Transverse colon (tissue), 4 donors: Measurements from ENCODE around the gene CACTIN.

Source experiments
- CTCF ChIP-seq, 5 experiments: fragments of 200-600 bp in 3 of 5; fragments of 450-650 bp in 2 of 5; sonication (generic) in 3 of 5; IDR thresholded peaks; 1 replicate in 2 of 5; 2 replicates in 3 of 5; pipeline ENCODE4 v1.5.1; 2016 to 2017; ENCODE audit warnings: antibody characterized with exemption in 5 of 5, inconsistent platforms in 3 of 5, mild to moderate bottlenecking in 2 of 5, moderate library complexity in 1 of 5
- EP300 ChIP-seq: sonication (generic); formaldehyde crosslinking; IDR thresholded peaks from one replicate; pipeline ENCODE4 v1.6.1; 2017; ENCODE audit warnings: antibody characterized with exemption, low read depth
- POLR2A ChIP-seq: fragments of 450-650 bp; IDR thresholded peaks from one replicate; pipeline ENCODE4 v1.6.1; 2016; ENCODE audit warnings: antibody characterized with exemption, mild to moderate bottlenecking, moderate library complexity
- POLR2AphosphoS5 ChIP-seq, 3 donors: sonication (generic); formaldehyde crosslinking; IDR thresholded peaks; one replicate each; pipeline ENCODE4 v1.6.1; 2016; ENCODE audit warnings: antibody characterized with exemption in 3 of 3

DNA sequence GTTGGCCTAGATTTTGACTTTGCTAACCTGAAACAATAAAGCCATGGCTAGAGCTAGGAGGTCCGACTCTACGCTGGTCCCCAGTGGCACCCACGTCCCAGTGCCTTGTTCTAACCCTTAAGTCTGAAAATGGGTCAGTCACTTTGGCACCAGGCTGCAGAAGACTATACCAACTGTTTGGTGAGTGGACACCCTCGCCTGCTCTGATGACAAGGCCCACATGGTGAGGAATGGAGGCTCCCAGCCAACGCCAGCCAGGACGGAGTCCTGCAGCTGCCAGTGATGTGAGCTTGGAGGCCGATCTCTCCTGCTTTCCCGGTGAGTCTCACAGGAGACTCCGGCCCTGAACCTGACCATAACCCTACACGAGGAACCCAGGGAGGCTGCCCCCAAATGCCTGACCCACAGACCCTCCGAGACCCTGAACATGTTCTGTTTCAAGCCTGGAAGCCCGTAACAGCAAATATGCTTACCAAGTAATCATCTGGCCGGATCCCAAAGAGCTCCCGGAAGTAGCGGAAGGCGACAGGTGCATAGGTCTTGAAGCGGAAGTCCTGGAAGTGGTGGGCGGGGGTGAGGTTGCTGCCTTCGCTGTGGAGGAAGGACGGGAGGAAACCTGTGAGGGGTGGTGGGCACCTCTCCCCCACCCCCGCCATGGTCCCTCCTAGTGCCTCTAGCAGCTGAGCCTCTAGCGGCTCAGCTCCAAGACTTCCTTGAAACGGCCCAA is 34.1 kb upstream of the CACTIN start:
- TF ChIP-seq CTCF (IDR thresholded peaks at IDR 0.05) (no peak), EP300 (no peak), POLR2A (no peak), POLR2AphosphoS5 (IDR thresholded peaks at IDR 0.05) (no peak)
